Measurements from ENCODE around the gene ZFP69.

The ZFP69 gene

DNA sequence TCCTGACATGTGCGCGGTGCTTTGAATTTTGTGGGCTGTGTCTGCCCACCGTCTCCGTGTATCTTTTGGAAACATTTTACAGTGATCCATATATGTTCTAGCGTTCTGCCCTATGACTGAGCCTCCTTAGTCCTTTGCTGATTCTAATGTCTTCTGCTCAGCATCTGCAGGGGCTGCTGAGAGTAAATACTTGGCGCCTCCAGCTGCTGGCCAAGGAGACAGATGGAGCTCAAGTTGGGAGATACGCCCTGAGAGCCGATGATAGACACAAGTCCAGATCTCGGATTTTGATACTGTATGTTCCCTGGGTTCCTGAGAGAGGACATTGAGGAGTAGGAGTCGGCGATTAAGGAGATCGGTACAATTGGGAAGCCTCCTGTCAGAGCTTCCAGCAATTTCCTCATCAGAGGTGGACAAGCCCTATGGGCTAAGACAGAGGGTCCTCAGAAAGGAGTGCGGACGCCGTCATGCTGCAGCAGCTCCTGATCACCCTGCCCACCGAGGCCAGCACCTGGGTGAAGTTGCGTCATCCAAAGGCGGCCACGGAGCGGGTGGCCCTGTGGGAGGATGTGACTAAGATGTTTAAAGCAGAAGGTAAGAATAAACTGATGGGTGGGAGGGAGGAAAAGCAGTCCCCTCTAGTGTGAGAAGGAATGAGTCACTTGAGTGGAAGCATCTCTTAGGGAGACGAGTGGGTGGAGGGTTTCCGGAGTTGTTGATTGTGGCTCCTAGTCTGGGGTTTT lies 26.4 kb upstream of the ZFP69 start (continued):
- TF ChIP-seq HIC1 (tag by site-specific recombination; IDR thresholded peaks at IDR 0.05) (0 out of 2 replicates have a peak, but pooled peaks have one; percentile 24), ZNF571 (tag by site-specific recombination; IDR thresholded peaks at IDR 0.05) (no peak), ZNF266 (tag by site-specific recombination; IDR thresholded peaks at IDR 0.05; ENCODE audit: low read depth) (no peak), WT1 (tag by site-specific recombination; IDR thresholded peaks at IDR 0.05) (peak; percentile 21; the same call in 1 of the 2 replicates), ZFP37 (tag by site-specific recombination; IDR thresholded peaks at IDR 0.05) (0 out of 2 replicates have a peak, but pooled peaks have one; percentile 12), ZNF404 (tag by site-specific recombination; IDR thresholded peaks at IDR 0.05) (no peak), MZF1 (tag by site-specific recombination; IDR thresholded peaks at IDR 0.05; ENCODE audit: borderline replicate concordance) (0 out of 2 replicates have a peak, but pooled peaks have one; percentile 10), ZNF76 (tag by site-specific recombination; IDR thresholded peaks at IDR 0.05; ENCODE audit: borderline replicate concordance, low read depth) (no peak), ZNF660 (tag by site-specific recombination; IDR thresholded peaks at IDR 0.05) (no peak)
- TF ChIP-seq, protein P1, sequence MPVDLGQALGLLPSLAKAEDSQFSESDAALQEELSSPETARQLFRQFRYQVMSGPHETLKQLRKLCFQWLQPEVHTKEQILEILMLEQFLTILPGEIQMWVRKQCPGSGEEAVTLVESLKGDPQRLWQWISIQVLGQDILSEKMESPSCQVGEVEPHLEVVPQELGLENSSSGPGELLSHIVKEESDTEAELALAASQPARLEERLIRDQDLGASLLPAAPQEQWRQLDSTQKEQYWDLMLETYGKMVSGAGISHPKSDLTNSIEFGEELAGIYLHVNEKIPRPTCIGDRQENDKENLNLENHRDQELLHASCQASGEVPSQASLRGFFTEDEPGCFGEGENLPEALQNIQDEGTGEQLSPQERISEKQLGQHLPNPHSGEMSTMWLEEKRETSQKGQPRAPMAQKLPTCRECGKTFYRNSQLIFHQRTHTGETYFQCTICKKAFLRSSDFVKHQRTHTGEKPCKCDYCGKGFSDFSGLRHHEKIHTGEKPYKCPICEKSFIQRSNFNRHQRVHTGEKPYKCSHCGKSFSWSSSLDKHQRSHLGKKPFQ (tag by site-specific recombination; IDR thresholded peaks at IDR 0.05): no peak
- TF ChIP-seq, protein P2, sequence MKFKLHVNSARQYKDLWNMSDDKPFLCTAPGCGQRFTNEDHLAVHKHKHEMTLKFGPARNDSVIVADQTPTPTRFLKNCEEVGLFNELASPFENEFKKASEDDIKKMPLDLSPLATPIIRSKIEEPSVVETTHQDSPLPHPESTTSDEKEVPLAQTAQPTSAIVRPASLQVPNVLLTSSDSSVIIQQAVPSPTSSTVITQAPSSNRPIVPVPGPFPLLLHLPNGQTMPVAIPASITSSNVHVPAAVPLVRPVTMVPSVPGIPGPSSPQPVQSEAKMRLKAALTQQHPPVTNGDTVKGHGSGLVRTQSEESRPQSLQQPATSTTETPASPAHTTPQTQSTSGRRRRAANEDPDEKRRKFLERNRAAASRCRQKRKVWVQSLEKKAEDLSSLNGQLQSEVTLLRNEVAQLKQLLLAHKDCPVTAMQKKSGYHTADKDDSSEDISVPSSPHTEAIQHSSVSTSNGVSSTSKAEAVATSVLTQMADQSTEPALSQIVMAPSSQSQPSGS (tag by site-specific recombination; IDR thresholded peaks at IDR 0.05; ENCODE audit: low read depth): peak; percentile 29; the same call in 1 of the 2 replicates

DNA sequence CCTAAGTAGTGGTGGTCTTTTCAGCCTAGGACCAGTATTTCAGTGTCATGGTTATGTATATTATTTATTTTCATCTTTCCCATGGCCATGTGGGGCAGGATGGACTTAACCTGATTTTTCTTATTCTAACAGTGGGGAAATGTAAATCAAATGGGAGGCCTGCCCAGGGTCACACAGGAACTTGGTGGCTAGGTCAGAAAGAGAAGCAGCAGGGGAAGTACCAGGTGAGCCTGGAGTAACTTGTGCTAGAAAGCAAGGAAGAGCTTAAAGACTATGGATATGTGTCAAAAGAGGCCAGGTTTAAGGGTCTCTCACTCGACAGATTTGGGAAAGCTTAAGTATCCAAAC lies 25.9 kb upstream of the ZFP69 start:
- POLR2A ChIA-PET: no interaction called here
- CTCF ChIA-PET: interaction anchor here (0.5 to 2.8 kb wide), 5 partner anchors 13 to 727 kb away, joined by 3 to 21 read pairs (median 4); no protein-coding TSS in a partner anchor
- Histone ChIP-seq H3K4me1 (ENCODE audit: control insufficient read depth, insufficient read depth, low read length) (no peaks in the 10 kb centered on the region), H3K27ac (ENCODE audit: extremely low read depth, low read depth, low read length) (no peak overlapping the region), H3K36me3 (ENCODE audit: control insufficient read depth in 2 of 2, insufficient read depth in 1 of 2, low read length in 2 of 2) (peaks cover 0 to 13% of the 10 kb centered on the region in 2 experiments; a peak in 1 of 3 replicates), H3K4me3 (ENCODE audit: low read depth, low read length) (peak overlapping the region; percentile 59), H3K9me3 (ENCODE audit: control insufficient read depth, insufficient read depth, low read depth, low read length) (no peaks in the 10 kb centered on the region)
- TF ChIP-seq ZNF629 (tag by site-specific recombination; IDR thresholded peaks at IDR 0.05) (0 out of 2 replicates have a peak, but pooled peaks have one; percentile 1), ZFP37 (tag by site-specific recombination; IDR thresholded peaks at IDR 0.05) (no peak), ZNF514 (tag by site-specific recombination; IDR thresholded peaks at IDR 0.05) (no peak), ZEB2 (tag by site-specific recombination; IDR thresholded peaks at IDR 0.05) (0 out of 2 replicates have a peak, but pooled peaks have one; percentile 7), ZFHX2 (tag by site-specific recombination; conservative IDR thresholded peaks at IDR 0.05) (0 out of 2 replicates have a peak, but pooled peaks have one; percentile 4), ZNF660 (tag by site-specific recombination; IDR thresholded peaks at IDR 0.05) (no peak), ZNF394 (tag by site-specific recombination; IDR thresholded peaks at IDR 0.05; ENCODE audit: borderline replicate concordance) (peak; percentile 32; the same call in 1 of the 2 replicates)

DNA sequence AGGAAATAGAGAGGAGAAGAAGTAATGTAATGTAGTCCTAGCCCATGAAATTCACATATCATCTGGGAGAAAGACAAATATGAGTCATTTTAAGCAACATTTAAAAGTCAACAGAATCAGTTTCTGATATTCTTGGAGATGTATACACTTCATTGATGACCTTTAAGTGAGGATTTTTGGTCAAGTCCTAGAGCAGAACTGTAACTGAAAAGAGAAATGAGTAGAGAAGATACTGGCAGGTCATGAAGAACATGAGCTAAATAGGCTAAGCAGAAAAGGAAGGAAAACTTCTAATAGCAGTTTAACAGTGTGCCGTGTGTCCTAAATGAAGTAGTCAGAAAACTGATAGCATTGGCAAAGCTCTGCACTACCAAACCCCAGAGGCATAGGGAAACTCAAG lies 22.2 kb upstream of the ZFP69 start:
- Histone ChIP-seq H3K9me3 (ENCODE audit: control insufficient read depth, insufficient read depth, low read depth, low read length) (no peaks in the 10 kb centered on the region), H3K4me1 (ENCODE audit: control insufficient read depth, insufficient read depth, low read length) (no peaks in the 10 kb centered on the region), H3K36me3 (ENCODE audit: control insufficient read depth in 2 of 2, insufficient read depth in 1 of 2, low read length in 2 of 2) (peaks cover 0 to 43% of the 10 kb centered on the region in 2 experiments; a peak in 1 of 3 replicates), H3K4me3 (ENCODE audit: low read depth, low read length) (no peak overlapping the region), H3K27ac (ENCODE audit: extremely low read depth, low read depth, low read length) (no peak overlapping the region)
- ChIA-PET POLR2A (no interaction called here), CTCF (interaction anchor here (0.6 kb wide), 1 partner anchor 277 kb away, joined by 3 read pairs; no protein-coding TSS in a partner anchor)
- TF ChIP-seq ZNF510 (tag by site-specific recombination; IDR thresholded peaks at IDR 0.05; ENCODE audit: insufficient replicate concordance) (no peak), SETDB1 (IDR thresholded peaks at IDR 0.05; ENCODE audit: insufficient read length, low read length) (no peak), YY1 (tag by site-specific recombination; IDR thresholded peaks at IDR 0.05) (no peak)
